ENCODE measurements around the gene RBPJL.
A peak's percentile ranks its signal among the peaks of the same experiment; 100 is the strongest.
"Not testable (repeated sequence)": the region's sequence is repeated elsewhere in the genome, so short reads cannot be mapped to it uniquely, and the experiment has no call there.

RBPJL gene

DNA sequence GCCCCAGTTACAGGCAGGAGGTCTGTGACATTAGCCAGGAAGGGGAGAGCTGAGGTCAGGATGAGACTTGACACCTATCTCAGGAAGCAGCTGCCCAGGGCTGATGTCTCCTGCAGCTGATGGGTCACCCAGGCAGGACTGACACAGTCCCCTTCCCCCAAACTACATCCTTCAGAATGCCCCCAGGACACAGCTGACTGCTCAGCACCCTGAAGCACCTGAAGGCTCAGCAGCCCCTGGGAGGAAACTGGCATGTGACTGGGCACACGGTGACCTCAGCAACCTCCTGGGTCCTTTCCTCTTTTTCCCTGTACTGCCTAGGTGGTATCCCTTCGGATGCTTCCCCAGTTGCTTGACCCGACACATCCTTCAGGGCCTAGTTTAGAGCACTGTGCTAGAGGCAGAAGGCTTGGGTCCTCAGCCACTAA is 39.7 kb downstream of the RBPJL start:
- Mint-ChIP-seq H3K4me1 (peaks cover 9% of the 10 kb centered on the region), H3K9me3 (no peaks in the 10 kb centered on the region), H3K27me3 (peaks cover 16% of the 10 kb centered on the region), H3K36me3 (no peaks in the 10 kb centered on the region), H3K27ac (no peak overlapping the region), H3K4me3 (no peak overlapping the region)
- DNase-seq (ENCODE audit: low spot score in 2 of 2) (no peak), ATAC-seq (ENCODE audit: low read depth) (no peak)

DNA sequence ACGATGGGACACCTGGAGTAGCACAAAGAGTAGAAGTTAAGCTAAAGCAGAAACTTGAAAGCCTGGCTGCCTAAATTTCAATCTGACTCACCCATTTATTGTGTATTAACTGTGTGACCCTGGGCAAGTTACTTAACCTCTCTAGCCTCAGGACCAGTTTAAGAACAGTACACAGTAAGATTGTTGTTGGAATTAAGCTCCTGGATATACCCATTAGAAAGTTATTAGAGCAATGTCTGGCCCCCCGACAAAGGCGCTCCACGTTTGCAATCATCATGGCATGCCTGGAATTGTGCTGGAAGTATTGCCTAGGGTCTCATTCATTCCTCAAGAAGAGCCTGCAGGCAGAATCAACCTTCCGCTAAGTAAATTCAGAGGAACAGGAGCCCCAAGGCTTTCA is 40.2 kb downstream of the RBPJL start:
- H3K9me3 Mint-ChIP-seq: no peaks in the 10 kb centered on the region
- peaks cover 16% of the 10 kb centered on the region for H3K27me3 Mint-ChIP-seq
- DNase-seq (ENCODE audit: low spot score in 2 of 2): no peak
- no peaks in the 10 kb centered on the region for H3K36me3 Mint-ChIP-seq
- ATAC-seq (ENCODE audit: low read depth): no peak
- no peak overlapping the region for H3K27ac Mint-ChIP-seq
- peaks cover 9% of the 10 kb centered on the region for H3K4me1 Mint-ChIP-seq
- no peak overlapping the region for H3K4me3 Mint-ChIP-seq

DNA sequence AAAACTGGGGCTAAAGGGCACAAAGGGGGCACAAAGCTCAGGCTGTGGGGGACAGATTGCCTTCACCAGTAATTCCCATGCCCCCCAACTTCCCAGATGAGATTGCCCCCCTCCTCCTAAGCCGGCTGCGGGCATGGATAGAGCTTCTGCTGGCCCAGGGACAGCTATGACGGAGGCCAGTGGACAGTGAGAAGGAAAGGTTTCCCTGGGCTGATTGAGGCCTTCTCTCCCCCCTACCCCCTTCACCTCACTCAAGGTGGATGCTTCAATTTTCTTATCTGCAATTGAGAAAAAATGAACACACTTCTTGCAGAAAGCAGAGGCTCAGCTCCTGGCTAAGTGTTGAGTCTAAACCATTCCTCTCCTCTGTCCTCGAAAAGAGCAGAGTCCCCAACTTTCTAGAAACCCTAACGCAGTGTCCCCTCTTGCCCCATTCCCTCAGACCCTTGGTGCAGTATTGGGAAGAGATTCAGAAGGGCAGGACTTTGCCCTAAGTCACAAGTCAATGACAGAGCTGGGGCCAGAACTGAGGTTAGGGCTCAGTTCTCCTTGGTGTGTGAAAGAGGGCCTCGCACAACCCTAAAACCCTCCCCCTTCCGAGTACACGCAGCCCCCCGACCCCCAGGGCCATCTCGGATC is 40.8 kb downstream of the RBPJL start:
- Mint-ChIP-seq H3K4me1 (peaks cover 9% of the 10 kb centered on the region), H3K36me3 (no peaks in the 10 kb centered on the region), H3K27me3 (peaks cover 16% of the 10 kb centered on the region), H3K27ac (no peak overlapping the region), H3K4me3 (peak overlapping the region; percentile 72), H3K9me3 (no peaks in the 10 kb centered on the region)
- peak; percentile 8 for ATAC-seq (ENCODE audit: low read depth)
- DNase-seq (ENCODE audit: low spot score in 2 of 2): no peak

DNA sequence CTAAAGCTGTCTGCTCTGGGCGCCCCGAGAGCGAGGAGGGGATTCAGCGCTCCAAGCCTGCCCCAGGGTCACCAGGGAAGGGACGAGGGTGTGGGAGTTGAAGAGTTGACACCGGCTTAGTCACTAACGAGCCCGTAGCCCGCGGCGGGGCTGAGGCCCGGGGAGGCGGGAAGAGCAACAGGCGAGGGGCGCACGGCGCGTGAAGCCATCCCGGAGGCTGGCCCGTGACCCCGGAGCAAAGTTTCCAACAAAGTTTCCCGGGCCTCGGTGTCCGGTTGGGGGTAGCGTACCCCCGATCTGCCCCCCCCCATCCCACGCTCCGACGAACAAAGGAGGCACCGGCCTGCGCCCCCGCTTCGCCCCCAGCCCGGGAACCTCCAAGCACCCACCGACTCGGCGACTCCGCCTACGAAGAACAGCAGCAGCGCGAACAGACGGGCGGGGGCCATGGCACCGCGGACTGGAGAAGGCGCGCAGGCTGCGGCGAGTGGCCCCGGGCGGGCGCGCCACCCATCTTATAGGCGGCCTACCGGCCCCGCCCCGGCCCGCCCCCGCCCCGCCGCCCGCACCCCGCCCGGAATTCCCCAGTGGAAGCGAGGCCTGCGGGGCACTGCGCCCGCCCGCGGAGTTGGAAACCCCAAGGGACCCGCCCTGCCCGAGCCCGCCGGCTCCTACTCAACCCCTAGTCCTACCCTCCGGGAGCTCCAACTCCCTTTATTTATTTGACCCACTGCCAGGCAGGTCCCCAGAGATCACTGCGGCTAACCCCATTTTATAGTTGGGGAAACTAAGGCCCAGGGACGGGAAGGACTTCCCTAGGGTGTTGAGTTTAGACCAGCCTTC is 41.5 kb downstream of the RBPJL start, which contains the start of gene SDC4:
Gene SDC4, minus strand, starts transcription at position 489 of the 843 bp plus-strand sequence. Its CDS starts 40 bp downstream, at position 449.
- ATAC-seq (ENCODE audit: low read depth) (peak; percentile 79), DNase-seq (ENCODE audit: low spot score in 2 of 2) (no peak)
- H3K27ac Mint-ChIP-seq: no peak within 1 kb of the TSS
- peaks cover 16% of the 10 kb centered on the region for H3K27me3 Mint-ChIP-seq
- H3K9me3 Mint-ChIP-seq: no peaks in the 10 kb centered on the region
- H3K4me3 Mint-ChIP-seq: peak within 1 kb of the TSS; percentile 72
- H3K36me3 Mint-ChIP-seq: no peaks in the 10 kb centered on the region
- H3K4me1 Mint-ChIP-seq: peaks cover 9% of the 10 kb centered on the region

DNA sequence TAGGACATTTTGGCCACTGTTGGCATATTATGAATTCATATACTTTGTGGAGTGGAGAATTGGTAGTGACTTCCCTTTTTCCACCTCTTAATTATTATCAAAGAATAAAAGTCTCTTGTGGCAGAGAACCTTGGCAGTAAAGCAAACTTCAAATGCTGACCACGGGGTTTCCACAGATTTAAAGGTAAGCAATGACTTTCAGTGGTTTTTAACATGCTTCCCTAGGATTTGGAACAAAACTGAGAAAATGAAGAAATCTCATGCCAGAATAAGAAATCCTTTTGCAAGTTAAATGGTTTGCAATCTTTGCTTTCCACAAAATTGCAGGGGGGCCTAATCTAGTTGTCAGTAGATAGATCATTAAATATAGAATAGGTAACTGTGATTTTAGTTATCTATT is 43.6 kb downstream of the RBPJL start:
- H3K4me1 Mint-ChIP-seq: peaks cover 9% of the 10 kb centered on the region
- DNase-seq (ENCODE audit: low spot score in 2 of 2) (no peak), ATAC-seq (ENCODE audit: low read depth) (no peak)
- H3K9me3 Mint-ChIP-seq: no peaks in the 10 kb centered on the region
- no peaks in the 10 kb centered on the region for H3K36me3 Mint-ChIP-seq
- no peak overlapping the region for H3K4me3 Mint-ChIP-seq
- peaks cover 13% of the 10 kb centered on the region for H3K27me3 Mint-ChIP-seq
- H3K27ac Mint-ChIP-seq: no peak overlapping the region

DNA sequence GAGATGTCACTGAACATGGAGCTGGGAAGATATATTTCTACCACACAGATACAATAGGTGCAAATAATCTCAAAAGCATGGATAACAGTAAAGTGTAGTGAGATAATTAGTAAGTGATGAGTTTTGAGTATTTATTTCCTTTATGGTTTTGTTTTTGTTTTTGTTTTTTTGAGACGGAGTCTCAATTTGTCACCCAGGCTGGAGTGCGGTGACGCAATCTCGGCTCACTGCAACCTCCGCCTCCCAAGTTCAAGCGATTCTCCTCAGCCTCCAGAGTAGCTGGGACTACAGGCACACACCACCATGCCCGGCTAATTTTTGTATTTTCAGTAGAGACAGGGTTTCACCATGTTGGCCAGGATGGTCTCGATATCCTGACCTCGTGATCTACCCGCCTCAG is 44.2 kb downstream of the RBPJL start:
- H3K9me3 Mint-ChIP-seq; H3K36me3 Mint-ChIP-seq; DNase-seq (ENCODE audit: low spot score in 2 of 2); ATAC-seq (ENCODE audit: low read depth); H3K27ac Mint-ChIP-seq; H3K4me3 Mint-ChIP-seq; H3K4me1 Mint-ChIP-seq: not testable (repeated sequence)
- peaks cover 11% of the 10 kb centered on the region for H3K27me3 Mint-ChIP-seq

DNA sequence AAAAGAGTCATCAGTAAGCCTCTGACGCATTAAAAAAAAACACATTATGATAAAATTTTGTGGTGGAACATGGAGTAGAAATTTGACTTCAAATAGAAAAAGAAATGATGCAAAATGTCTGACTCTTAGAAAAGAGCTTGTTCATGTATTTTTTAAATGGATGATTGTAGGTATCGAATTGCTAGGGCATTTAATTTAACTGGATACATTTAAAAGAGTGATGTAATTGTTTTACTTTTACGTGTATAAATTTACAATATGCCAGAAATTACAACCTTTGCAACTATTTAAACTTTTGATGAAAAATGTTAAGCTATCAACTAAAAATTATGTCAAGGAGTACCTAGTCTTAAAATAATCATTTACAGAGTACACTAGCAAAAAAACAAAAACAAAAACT is 46.1 kb downstream of the RBPJL start:
- H3K27me3 Mint-ChIP-seq: peaks cover under 1% of the 10 kb centered on the region
- peaks cover 3% of the 10 kb centered on the region for H3K4me1 Mint-ChIP-seq
- no peaks in the 10 kb centered on the region for H3K36me3 Mint-ChIP-seq
- no peak for ATAC-seq (ENCODE audit: low read depth)
- no peak for DNase-seq (ENCODE audit: low spot score in 2 of 2)
- H3K9me3 Mint-ChIP-seq: no peaks in the 10 kb centered on the region
- H3K4me3 Mint-ChIP-seq: no peak overlapping the region
- no peak overlapping the region for H3K27ac Mint-ChIP-seq

DNA sequence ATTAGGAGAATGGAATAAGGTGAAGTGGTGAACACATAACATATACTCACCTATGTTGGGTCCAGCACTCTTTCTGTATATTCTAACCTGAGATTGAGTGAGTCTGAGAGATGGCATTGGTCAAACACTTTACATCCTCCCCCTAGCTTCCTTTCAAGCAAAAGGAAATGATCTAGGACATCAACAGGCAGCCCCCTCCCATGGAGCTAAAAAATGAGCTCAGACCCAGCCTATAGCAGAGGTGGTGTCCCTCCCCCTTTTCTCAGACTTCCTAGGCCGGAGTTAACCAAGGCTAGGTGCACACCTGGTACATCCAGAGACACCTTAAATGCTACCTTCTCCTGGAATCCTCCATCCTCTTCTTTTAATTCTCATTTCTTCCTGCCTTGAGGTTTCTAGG is 47.1 kb downstream of the RBPJL start:
- no peak overlapping the region for H3K4me3 Mint-ChIP-seq
- H3K9me3 Mint-ChIP-seq: no peaks in the 10 kb centered on the region
- ATAC-seq (ENCODE audit: low read depth) (no peak), DNase-seq (ENCODE audit: low spot score in 2 of 2) (no peak)
- no peaks in the 10 kb centered on the region for H3K27me3 Mint-ChIP-seq
- no peak overlapping the region for H3K27ac Mint-ChIP-seq
- H3K4me1 Mint-ChIP-seq: no peaks in the 10 kb centered on the region
- no peaks in the 10 kb centered on the region for H3K36me3 Mint-ChIP-seq

DNA sequence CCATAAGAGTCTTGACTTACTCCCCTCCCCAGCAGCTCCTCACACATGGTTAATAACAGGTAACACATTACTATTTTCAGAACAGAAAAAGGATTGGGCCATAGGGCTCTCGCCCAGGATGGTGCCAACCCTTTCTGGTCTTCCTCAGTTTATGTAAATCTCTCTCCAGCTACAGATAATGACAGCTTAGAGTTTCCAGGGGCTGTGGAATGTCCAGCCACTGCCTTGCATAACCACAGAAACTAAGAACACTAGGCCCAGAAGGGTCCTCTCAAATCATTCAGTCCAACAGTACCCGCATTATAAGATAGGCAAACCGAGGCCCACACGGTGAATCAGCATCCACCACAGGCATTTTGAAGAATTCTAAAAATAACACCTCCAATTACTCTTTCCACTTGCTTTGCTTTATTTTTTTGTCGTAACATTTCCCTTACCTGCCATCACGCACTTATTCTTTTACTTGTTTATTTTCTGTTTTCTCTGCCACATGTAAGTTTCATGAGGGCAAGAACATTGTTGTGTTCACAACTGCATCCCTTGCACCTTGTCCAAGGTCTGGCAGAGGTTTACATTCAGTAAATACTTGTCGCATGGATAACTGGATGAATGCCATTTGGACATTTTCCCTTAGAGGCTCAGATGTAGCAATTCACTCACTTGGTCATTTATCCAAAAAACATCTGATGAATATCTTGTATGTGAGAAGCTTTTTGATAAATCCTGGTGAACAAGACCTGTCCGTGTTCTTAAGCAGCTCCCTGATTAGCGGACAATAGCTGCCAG is 48.0 kb downstream of the RBPJL start:
- Mint-ChIP-seq H3K4me1 (no peaks in the 10 kb centered on the region), H3K27ac (no peak overlapping the region), H3K27me3 (no peaks in the 10 kb centered on the region), H3K4me3 (no peak overlapping the region), H3K36me3 (no peaks in the 10 kb centered on the region), H3K9me3 (no peaks in the 10 kb centered on the region)
- DNase-seq (ENCODE audit: low spot score in 2 of 2) (no peak), ATAC-seq (ENCODE audit: low read depth) (no peak)

DNA sequence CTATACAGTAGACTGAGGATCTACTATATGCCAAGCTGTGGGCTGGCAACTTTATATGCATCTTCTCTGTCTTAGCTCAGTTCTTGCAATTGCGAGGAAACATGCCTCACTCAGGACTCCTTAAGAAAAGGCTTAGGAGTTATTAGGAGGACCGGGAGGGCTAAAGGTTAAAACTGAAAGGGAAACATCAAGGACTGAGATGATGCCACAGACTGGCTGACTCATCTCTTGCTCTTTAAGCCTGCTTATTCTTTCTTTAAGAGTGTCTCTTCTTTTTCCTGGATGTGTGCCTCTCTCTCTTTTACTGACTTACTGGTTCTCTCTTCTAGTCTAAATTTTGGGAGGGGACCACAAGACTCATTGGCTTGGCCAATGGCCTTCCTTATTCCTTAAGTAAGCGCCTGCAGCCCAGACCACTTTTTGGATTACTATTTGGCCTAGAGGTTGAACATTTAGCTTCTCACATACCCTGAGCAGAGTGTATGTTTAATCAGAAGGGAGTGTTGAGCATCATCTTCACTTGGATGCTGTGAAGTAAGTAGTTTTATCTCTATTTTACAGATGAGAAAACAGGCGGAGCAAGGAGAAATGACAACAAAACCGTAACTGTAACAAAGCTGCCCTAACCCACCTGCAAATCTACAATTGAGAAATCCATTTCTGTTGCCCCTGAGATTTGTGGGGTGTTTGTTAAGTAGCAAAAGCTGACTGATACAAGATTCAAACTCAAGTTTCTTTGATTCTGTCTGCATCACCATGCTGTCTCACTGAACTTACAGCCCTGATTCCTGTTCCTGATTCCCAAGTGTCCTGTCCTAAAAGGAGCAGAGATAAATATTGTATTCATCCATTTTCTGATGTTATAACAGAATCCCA is 48.8 kb downstream of the RBPJL start:
- H3K27me3 Mint-ChIP-seq: no peaks in the 10 kb centered on the region
- no peaks in the 10 kb centered on the region for H3K4me1 Mint-ChIP-seq
- DNase-seq (ENCODE audit: low spot score in 2 of 2): no peak
- H3K27ac Mint-ChIP-seq: no peak overlapping the region
- no peak for ATAC-seq (ENCODE audit: low read depth)
- no peak overlapping the region for H3K4me3 Mint-ChIP-seq
- no peaks in the 10 kb centered on the region for H3K36me3 Mint-ChIP-seq
- H3K9me3 Mint-ChIP-seq: no peaks in the 10 kb centered on the region

DNA sequence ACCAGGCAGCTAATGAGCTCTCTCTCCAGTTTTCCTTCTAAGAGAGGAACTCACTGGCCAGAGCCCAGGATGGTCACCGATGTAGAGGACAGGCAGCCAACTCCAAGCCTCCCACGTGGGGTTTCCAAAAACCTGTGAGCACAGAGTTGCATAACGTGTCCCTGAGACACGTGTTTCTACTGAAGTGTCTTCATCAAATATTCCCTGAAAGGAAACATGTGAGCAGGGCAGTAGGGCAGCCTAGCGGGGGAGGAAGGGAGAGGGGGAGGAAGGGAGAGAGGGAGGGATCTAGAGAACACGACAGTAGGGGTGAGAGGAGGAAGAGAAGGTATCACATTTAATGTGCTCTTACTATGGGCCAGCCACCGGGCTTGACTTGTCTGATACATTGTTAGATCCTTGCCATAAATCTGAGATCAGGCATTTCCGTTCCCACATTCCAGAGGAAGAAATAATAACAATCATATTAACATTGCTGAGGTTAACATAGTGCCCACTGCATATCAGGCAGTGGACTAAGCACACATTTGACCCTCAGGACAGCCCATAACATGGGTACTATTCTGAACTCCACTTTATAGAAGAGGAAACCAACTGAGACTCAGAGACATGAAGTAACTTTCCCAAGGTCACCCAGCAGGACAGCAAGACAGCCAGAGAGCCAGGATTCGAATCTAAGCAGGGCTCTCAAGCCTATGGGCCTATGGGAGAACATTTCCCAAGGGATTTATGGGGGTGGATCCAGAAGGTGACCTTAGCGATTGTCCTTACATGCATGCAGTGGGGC is 51.8 kb downstream of the RBPJL start:
- DNase-seq (ENCODE audit: low spot score in 2 of 2) (no peak), ATAC-seq (ENCODE audit: low read depth) (no peak)
- peaks cover 3% of the 10 kb centered on the region for H3K4me1 Mint-ChIP-seq
- H3K27me3 Mint-ChIP-seq: no peaks in the 10 kb centered on the region
- no peaks in the 10 kb centered on the region for H3K36me3 Mint-ChIP-seq
- no peak overlapping the region for H3K4me3 Mint-ChIP-seq
- H3K27ac Mint-ChIP-seq: no peak overlapping the region
- H3K9me3 Mint-ChIP-seq: no peaks in the 10 kb centered on the region

DNA sequence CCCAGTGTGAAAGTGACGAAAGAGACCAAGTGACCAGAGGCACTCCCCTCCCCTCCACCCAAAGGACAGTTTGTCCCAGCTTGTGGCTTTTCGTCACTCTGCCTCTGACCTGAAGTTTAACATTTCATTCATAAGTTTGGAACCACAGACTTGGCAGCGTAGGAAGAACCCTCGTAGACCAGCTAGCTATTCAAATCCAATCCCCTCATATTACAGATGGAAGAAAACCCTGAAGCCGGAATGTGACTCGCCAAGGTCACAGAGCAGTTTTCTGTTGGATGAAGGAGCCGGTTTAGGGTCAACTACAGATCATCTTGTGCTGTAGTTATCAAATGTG is 52.4 kb downstream of the RBPJL start:
- Mint-ChIP-seq H3K4me3 (no peak overlapping the region), H3K4me1 (peaks cover 6% of the 10 kb centered on the region), H3K27ac (no peak overlapping the region), H3K27me3 (no peaks in the 10 kb centered on the region), H3K9me3 (no peaks in the 10 kb centered on the region), H3K36me3 (no peaks in the 10 kb centered on the region)
- DNase-seq (ENCODE audit: low spot score in 2 of 2) (no peak), ATAC-seq (ENCODE audit: low read depth) (no peak)
